ENCODE measurements around the gene C1orf21.

GRCh38 chr1:184392779-184393522, 6.1 kb downstream of the C1orf21 start:
- no peak for TF ChIP-seq POLR2A (IDR thresholded peaks at IDR 0.05)
- TF ChIP-seq CTCF (IDR thresholded peaks at IDR 0.05): no peak

All from Peyer's patch (tissue), 4 donors.